NCI-H446 (cell line): ENCODE measurements around the gene DNAJB11.
A peak's percentile ranks its signal among the peaks of the same experiment; 100 is the strongest.
"Not testable (repeated sequence)": the region's sequence is repeated elsewhere in the genome, so short reads cannot be mapped to it uniquely, and the experiment has no call there.

Experiments used
- DNase-seq, 2 experiments: peaks; one replicate each; lab custom pipeline; 2025; lab: John Stamatoyannopoulos, UW

DNAJB11 gene

GRCh38 chr3:186552408-186553031 lies 18.0 kb upstream of the DNAJB11 start:
- no peak for DNase-seq

- DNase-seq = no peak
These were observed 5.9 kb upstream of the DNAJB11 start for GRCh38 chr3:186564586-186564985.

- no peak for DNase-seq
These were observed 3.8 kb upstream of the DNAJB11 start for GRCh38 chr3:186566772-186567071.

- peak; percentile 82 to 92 for DNase-seq
These were observed 3.2 kb upstream of the DNAJB11 start, which contains the start of gene TBCCD1 for GRCh38 chr3:186567072-186567921. TSS of gene TBCCD1 (minus strand) at chr3:186567339. CDS start at chr3:186564329, 3,010 bp downstream.

- DNase-seq = not testable (repeated sequence)
These were observed 1.2 kb upstream of the DNAJB11 start for GRCh38 chr3:186569361-186569760.

- no peak for DNase-seq
These were observed 783 bp upstream of the DNAJB11 start for GRCh38 chr3:186569779-186570095.

- no peak for DNase-seq
These were observed 572 bp downstream of the DNAJB11 start for GRCh38 chr3:186570941-186571643.

- no peak for DNase-seq
These were observed 1.1 kb downstream of the DNAJB11 start for GRCh38 chr3:186571644-186572013.

GRCh38 chr3:186577521-186577920 lies 7.0 kb downstream of the DNAJB11 start:
- DNase-seq = no peak

GRCh38 chr3:186580785-186581184 lies 10.3 kb downstream of the DNAJB11 start:
- DNase-seq = no peak

GRCh38 chr3:186582541-186582940 lies 12.0 kb downstream of the DNAJB11 start:
- no peak for DNase-seq

GRCh38 chr3:186583831-186584230 lies 13.3 kb downstream of the DNAJB11 start:
- DNase-seq = no peak

- not testable (repeated sequence) for DNase-seq
These were observed 15.7 kb downstream of the DNAJB11 start for GRCh38 chr3:186586245-186586644.

- DNase-seq = no peak
These were observed 16.7 kb downstream of the DNAJB11 start for GRCh38 chr3:186587183-186587582.

- no peak for DNase-seq
These were observed 18.1 kb downstream of the DNAJB11 start for GRCh38 chr3:186588632-186589031.

GRCh38 chr3:186589121-186589520 lies 18.6 kb downstream of the DNAJB11 start:
- DNase-seq = no peak

GRCh38 chr3:186589856-186590579 lies 19.5 kb downstream of the DNAJB11 start:
- no peak for DNase-seq

- DNase-seq = no peak
These were observed 20.2 kb downstream of the DNAJB11 start for GRCh38 chr3:186590580-186591295.

GRCh38 chr3:186592682-186593081 lies 22.2 kb downstream of the DNAJB11 start:
- DNase-seq = no peak

GRCh38 chr3:186593862-186594261 lies 23.3 kb downstream of the DNAJB11 start:
- DNase-seq = no peak

GRCh38 chr3:186594591-186595113 lies 24.1 kb downstream of the DNAJB11 start:
- no peak for DNase-seq
